ENCODE data around the gene CDX1.

The CDX1 gene

GRCh38 chr5:150131978-150132694, 34.4 kb upstream of the CDX1 start:
- no peak for DNase-seq

- DNase-seq = no peak
Observed at GRCh38 chr5:150132740-150133139, 33.8 kb upstream of the CDX1 start.

- no peak for DNase-seq
Observed at GRCh38 chr5:150133581-150134197, 32.9 kb upstream of the CDX1 start.

- DNase-seq = no peak
Observed at GRCh38 chr5:150134198-150134588, 32.4 kb upstream of the CDX1 start.

- no peak for DNase-seq
Observed at GRCh38 chr5:150135557-150136304, 30.8 kb upstream of the CDX1 start.

- no peak for DNase-seq
Observed at GRCh38 chr5:150136305-150137167, 30.0 kb upstream of the CDX1 start.

- DNase-seq = no peak
Observed at GRCh38 chr5:150137168-150137957, 29.2 kb upstream of the CDX1 start.

GRCh38 chr5:150137997-150138396, 28.6 kb upstream of the CDX1 start:
- no peak for DNase-seq

GRCh38 chr5:150138551-150139265, 27.9 kb upstream of the CDX1 start:
- DNase-seq = no peak

GRCh38 chr5:150139334-150139733, 27.2 kb upstream of the CDX1 start:
- no peak for DNase-seq

GRCh38 chr5:150140830-150141229, 25.7 kb upstream of the CDX1 start:
- DNase-seq = no peak

GRCh38 chr5:150141544-150142184, 24.9 kb upstream of the CDX1 start:
- no peak for DNase-seq

- DNase-seq = no peak
Observed at GRCh38 chr5:150142185-150142958, 24.2 kb upstream of the CDX1 start.

- DNase-seq = no peak
Observed at GRCh38 chr5:150142959-150143349, 23.6 kb upstream of the CDX1 start.

GRCh38 chr5:150143350-150144245, 23.0 kb upstream of the CDX1 start:
- no peak for DNase-seq

GRCh38 chr5:150144246-150144801, 22.3 kb upstream of the CDX1 start:
- no peak for DNase-seq

GRCh38 chr5:150144879-150145278, 21.7 kb upstream of the CDX1 start:
- no peak for DNase-seq

- DNase-seq = no peak
Observed at GRCh38 chr5:150146235-150146634, 20.3 kb upstream of the CDX1 start.

Data from activated effector memory CD4-positive, alpha-beta T cell treated with Interleukin-2 at 50 U/mL for 16 hours (primary cell).